ENCODE results near the gene MIAT.

Gene MIAT

DNA sequence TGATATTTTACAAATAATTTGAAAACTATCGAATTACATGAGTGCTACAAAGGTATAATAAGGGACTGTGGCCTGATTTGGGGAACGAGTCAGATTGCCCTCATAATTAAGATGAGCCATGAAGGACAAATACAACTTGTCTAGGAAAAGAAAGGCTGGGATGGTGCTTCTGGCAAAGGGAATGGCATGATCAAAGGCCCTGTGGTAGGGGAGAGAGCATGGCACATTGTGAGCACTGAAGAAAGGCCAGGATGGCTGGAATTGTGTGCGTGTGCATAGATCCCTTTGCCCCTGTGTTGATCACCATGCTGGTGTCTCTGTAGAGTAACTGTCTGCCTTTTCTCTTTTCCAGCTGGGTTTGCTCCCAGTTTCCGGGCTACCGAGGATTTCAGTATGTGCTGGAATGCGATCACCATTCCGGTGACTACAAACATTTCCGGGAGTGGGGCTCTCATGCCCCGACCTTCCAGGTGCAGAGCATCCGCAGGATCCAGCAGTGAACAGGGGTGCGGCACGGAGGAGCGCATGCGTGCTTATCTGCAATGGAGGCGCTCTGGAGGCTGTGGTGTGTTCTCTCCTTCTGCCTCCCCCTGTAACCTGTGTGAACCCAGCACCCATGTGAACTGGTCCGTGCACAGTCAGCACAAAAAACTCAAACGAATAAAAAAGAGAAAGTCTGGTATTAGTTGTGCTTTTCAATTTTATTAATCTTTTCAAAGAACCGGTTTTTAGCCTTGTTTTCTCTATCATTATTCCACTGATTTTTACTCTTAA lies 27.2 kb upstream of the MIAT start:
- Histone ChIP-seq H3K4me3 (ENCODE audit: low read depth, low read length) (no peak overlapping the region), H3K79me2 (no peaks in the 10 kb centered on the region), H3K4me2 (ENCODE audit: low read length) (no peak overlapping the region), H3K27ac (no peak overlapping the region), H3K27me3 (ENCODE audit: control insufficient read depth, insufficient read depth, low read length) (no peaks in the 10 kb centered on the region), H3K9ac (no peak overlapping the region), H3K36me3 (ENCODE audit: control insufficient read depth, insufficient read depth, low read length) (no peaks in the 10 kb centered on the region), H3K4me1 (no peaks in the 10 kb centered on the region), H2AFZ (no peak overlapping the region), H3K9me3 (ENCODE audit: control insufficient read depth, low read length) (no peaks in the 10 kb centered on the region)
- TF ChIP-seq, protein P1, sequence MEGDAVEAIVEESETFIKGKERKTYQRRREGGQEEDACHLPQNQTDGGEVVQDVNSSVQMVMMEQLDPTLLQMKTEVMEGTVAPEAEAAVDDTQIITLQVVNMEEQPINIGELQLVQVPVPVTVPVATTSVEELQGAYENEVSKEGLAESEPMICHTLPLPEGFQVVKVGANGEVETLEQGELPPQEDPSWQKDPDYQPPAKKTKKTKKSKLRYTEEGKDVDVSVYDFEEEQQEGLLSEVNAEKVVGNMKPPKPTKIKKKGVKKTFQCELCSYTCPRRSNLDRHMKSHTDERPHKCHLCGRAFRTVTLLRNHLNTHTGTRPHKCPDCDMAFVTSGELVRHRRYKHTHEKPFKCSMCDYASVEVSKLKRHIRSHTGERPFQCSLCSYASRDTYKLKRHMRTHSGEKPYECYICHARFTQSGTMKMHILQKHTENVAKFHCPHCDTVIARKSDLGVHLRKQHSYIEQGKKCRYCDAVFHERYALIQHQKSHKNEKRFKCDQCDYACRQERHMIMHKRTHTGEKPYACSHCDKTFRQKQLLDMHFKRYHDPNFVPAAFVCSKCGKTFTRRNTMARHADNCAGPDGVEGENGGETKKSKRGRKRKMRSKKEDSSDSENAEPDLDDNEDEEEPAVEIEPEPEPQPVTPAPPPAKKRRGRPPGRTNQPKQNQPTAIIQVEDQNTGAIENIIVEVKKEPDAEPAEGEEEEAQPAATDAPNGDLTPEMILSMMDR (IDR thresholded peaks at IDR 0.05) = no peak

DNA sequence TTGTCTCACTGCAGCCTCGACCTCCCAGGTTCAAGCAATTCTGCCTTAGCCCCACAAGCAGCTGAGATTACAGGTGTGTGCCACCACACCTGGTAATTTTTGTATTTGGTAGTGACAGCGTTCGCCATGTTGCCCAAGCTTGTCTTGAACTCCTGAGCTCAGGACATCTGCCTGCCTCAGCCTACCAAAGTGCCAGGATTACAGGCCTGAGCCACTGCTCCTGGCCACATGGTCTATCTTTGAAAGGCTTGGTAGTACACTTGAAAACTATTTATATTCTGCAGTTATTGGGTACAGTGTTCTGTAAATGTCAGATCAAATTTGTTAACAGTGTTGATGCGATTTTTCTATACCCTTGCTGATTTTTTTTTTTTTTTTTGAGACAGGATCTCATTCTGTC lies 26.1 kb upstream of the MIAT start:
- Histone ChIP-seq H3K4me1 (no peaks in the 10 kb centered on the region), H2AFZ (no peak overlapping the region), H3K9me3 (ENCODE audit: control insufficient read depth, low read length) (no peaks in the 10 kb centered on the region), H3K9ac (no peak overlapping the region), H3K4me2 (ENCODE audit: low read length) (no peak overlapping the region), H3K79me2 (no peaks in the 10 kb centered on the region), H3K27me3 (ENCODE audit: control insufficient read depth, insufficient read depth, low read length) (no peaks in the 10 kb centered on the region), H3K36me3 (ENCODE audit: control insufficient read depth, insufficient read depth, low read length) (no peaks in the 10 kb centered on the region), H3K4me3 (ENCODE audit: low read depth, low read length) (no peak overlapping the region), H3K27ac (no peak overlapping the region)
- TF ChIP-seq, protein P1 (IDR thresholded peaks at IDR 0.05) = no peak

DNA sequence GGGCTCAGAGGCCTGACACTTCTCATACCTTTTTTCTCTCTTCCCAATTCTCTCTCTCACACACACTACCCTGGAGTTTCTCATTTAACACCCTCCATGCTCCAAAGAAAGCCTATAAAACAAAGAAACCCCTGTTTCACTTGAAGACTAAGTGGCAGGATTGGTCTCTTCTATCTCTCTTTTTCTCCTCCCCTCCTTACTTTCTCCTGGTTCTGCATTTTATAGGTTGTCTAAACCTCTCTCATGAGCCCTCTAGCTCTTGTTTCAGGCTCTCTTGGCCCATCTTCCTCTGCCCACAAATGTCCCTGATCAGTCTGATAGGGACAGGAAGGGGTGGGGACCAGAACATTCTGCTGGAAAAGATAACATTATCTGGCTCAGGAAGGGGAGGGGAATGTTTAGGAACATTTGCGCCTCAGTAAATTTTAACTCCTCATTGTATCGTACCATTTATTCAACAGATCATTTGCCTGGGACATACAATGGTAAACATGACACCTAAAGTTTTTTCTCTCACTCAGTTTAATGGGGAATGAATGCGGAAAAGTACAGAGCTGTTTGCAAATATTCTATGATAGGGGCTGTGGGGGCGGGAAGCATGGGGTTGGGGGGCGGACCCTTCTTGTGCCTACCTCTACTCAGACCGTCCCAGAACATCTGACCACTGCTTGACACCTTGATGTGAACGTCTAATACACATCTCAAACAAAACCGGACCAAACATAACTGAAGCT lies 24.8 kb upstream of the MIAT start:
- H3K4me1 ChIP-seq = no peaks in the 10 kb centered on the region
- no peaks in the 10 kb centered on the region for H3K36me3 ChIP-seq (ENCODE audit: control insufficient read depth, insufficient read depth, low read length)
- no peaks in the 10 kb centered on the region for H3K9me3 ChIP-seq (ENCODE audit: control insufficient read depth, low read length)
- H3K27me3 ChIP-seq (ENCODE audit: control insufficient read depth, insufficient read depth, low read length) = peaks cover 3% of the 10 kb centered on the region
- H3K79me2 ChIP-seq = no peaks in the 10 kb centered on the region
- no peak overlapping the region for H3K4me3 ChIP-seq (ENCODE audit: low read depth, low read length)
- H3K4me2 ChIP-seq (ENCODE audit: low read length) = no peak overlapping the region
- TF ChIP-seq, protein P1 (IDR thresholded peaks at IDR 0.05) = no peak
- H3K27ac ChIP-seq = peak overlapping the region; percentile 29
- H3K9ac ChIP-seq = no peak overlapping the region
- no peak overlapping the region for H2AFZ ChIP-seq

DNA sequence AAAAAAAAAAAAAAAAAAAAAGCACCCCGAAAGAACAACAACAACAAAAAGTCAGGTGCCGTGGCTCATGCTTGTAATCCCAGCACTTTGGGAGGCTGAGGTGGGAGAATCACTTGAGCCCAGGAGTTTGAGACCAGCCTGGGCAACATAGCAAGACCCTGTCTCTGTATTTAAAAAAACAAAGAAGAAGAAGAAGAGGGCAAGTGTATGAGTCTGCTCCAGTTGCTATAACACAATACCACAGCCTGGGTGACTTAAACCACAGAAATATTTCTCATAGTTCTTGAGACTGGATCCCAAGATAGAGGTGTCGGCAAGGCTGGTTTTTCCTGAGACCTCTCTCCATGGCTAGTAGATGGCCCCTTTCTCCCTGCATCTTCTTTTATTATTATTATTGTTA lies 23.2 kb upstream of the MIAT start:
- Histone ChIP-seq H2AFZ (no peak overlapping the region), H3K4me3 (ENCODE audit: low read depth, low read length) (no peak overlapping the region), H3K36me3 (ENCODE audit: control insufficient read depth, insufficient read depth, low read length) (no peaks in the 10 kb centered on the region), H3K4me2 (ENCODE audit: low read length) (no peak overlapping the region), H3K27ac (no peak overlapping the region), H3K27me3 (ENCODE audit: control insufficient read depth, insufficient read depth, low read length) (peaks cover 3% of the 10 kb centered on the region), H3K9ac (no peak overlapping the region), H3K9me3 (ENCODE audit: control insufficient read depth, low read length) (no peaks in the 10 kb centered on the region), H3K4me1 (no peaks in the 10 kb centered on the region), H3K79me2 (no peaks in the 10 kb centered on the region)
- TF ChIP-seq, protein P1 (IDR thresholded peaks at IDR 0.05) = no peak

Measured in parathyroid adenoma (tissue), 2 donors.